GM19328 (cell line): Measurements from ENCODE around the gene ABO.
"Not testable (repeated sequence)": the region's sequence is repeated elsewhere in the genome, so short reads cannot be mapped to it uniquely, and the experiment has no call there.

Experiments
- ATAC-seq: cut with Tn5 transposase; IDR thresholded peaks from one replicate; pipeline ENCODE4 v1.9.1; 2021; ENCODE audit warnings: mild to moderate bottlenecking, moderate library complexity; ENCODE audit not compliant: unreplicated experiment

The ABO gene

DNA sequence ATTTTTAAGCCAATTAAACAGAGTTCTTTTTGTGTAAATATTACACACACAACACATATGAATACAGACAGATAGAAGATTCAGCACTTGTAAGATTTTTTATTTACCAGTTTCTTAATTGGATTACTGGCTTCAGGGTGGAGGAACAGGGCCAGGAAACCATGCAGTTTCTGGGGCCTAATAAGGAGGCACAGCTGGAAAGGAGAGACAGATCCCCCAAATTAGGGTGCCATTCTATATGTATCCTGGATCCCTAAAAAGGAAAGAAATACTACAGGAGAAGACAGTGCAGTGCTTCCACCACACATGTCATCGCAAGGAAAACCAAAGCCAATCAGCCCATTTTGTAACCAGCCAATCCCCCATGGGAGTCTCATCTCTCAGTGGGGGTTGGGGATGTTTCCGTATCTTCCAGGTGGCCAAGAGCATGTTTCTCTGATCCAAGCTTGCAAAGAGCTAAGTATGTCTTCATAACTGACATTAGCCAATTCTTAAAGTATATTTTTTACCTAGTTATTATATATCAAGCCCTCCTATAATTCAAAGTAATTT, 15.8 kb upstream of the ABO start:
- no peak for ATAC-seq

DNA sequence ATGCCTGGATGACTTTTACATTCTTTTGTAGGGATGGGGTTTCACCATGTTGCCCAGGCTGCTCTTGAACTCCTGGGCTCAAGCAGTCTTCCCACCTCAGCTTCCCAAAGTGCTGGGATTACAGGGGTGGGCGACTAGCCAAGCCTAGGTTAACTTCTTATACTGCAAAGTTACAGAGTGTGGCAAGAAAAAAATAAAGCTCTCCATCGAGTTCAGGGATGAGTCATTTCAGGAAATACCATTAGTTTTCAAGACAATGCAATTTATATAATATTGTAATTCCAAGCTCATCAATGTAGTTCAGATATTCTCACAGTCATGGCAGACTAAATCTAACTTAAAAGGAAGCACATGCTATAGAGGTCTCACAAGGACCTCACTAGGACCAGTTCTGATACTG, 11.5 kb upstream of the ABO start:
- ATAC-seq: no peak

- no peak for ATAC-seq
Observed at GRCh38 chr9:133285252-133285775, 10.3 kb upstream of the ABO start.

GRCh38 chr9:133284362-133284761, 9.4 kb upstream of the ABO start:
- ATAC-seq: no peak

DNA sequence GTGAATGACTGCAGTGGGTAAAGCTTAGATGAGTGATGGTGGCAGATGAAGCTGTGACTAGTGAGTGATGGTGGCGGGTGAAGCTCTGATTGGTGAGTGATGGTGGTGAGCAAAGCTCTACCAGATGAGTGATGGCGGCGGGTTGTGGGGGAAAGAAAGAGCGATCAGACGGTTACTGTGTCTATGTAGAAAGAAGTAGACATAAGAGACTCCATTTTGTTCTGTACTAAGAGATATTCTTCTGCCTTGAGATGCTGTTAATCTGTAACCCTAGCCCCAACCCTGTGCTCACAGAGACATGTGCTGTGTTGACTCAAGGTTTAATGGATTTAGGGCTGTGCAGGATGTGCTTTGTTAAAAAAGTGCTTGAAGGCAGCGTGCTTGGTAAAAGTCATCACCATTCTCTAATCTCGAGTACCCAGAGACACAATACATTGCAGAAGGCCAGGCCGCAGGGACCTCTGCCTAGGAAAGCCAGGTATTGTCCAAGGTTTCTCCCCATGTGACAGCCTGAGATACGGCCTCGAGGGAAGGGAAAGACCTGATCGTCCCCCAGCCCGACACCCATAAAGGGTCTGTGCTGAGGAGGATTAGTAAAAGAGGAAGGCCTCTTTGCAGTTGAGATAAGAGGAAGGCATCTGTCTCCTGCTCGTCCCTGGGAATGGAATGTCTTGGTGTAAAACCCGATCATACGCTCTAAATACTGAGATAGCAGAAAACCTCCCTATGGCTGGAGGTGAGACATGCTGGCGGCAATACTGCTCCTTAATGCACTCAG, 8.4 kb upstream of the ABO start:
- ATAC-seq: not testable (repeated sequence)

- no peak for ATAC-seq
Observed at GRCh38 chr9:133282464-133283238, 7.7 kb upstream of the ABO start.

DNA sequence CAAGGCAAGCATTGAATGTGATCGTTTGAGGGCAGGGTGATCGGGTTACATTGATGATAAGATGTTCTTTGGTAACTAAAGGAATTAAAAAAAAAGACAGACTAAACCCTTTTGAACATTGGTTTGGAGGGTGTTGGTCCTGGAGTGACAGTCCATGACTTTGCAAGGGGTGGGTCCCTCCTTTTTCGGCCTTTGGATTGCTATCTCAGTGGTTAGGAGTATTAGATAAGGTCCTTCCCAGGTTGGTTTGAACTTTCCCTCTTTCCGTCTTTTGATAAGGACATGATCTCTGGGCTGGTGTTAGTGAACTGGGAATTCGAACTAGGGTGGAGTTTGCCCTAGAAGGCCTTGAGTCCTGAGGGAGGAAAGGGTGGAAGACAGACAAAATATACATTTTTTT, 5.4 kb upstream of the ABO start:
- no peak for ATAC-seq

GRCh38 chr9:133278161-133279114, 3.4 kb upstream of the ABO start:
- ATAC-seq: no peak

DNA sequence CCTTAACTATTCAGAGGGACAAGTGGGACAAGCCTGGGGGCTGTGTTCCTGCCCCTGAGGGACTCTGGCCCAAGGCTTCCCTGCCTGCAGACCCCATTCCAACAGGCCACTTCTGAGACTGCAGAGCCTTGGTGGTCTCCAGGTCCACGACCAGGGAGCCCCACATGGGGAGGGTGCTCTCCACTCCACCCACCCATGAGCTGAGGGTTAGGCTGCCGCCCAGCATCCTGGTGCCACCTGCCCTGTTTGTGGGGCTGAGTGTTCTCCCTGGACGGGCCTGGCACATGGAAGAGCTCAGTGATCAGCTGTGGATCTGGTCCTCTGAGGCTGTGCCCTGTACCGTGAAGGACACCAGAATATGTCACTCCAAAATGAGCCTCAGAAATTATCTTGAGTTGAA, 2.5 kb upstream of the ABO start:
- no peak for ATAC-seq

- no peak for ATAC-seq
Observed at GRCh38 chr9:133276923-133277322, 1.9 kb upstream of the ABO start.

DNA sequence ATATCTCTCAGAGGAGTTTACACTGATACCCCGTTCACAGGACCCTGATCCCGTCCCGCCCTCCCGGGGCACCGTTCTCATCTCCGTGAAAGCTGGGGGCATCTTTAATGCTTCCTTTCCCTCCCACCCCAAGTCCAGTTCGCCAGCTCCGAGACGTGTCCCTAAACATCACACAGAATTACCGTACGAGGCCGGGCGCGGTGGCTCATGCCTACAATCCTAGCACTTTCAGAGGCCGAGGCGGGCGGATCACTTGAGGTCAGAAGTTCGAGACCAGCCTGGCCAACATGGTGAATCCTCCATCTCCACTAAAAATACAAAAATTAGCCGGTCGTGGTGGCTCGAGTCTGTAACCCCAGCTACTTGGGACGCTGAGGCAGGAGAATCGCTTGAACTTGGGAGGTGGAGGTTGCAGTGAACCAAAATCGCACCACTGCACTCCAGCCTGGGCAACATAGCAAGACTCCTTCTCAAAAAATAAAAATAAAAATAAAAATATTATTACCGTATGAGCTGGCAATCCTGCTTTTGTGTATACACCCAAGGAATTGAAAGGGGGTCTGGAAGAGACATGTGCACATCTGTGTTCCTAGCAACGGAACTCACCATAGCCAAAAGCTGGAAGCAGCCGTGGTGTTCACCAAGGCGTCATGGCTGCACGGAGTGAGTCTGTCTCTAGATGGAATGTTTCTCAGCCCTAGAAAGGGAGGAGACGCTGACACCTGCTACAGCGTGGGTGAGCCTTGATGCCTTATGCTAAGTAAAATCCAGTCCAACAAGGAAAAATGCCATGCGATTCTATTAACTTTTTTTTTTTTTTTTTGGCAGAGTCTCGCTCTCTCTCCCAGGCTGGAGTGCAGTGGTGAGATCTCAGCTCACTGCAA, 1.2 kb upstream of the ABO start:
- ATAC-seq: no peak

- no peak for ATAC-seq
Observed at GRCh38 chr9:133274236-133275104, 531 bp downstream of the ABO start.

- ATAC-seq: no peak
Observed at GRCh38 chr9:133273819-133274218, 1.2 kb downstream of the ABO start.

- no peak for ATAC-seq
Observed at GRCh38 chr9:133273098-133273497, 1.9 kb downstream of the ABO start.

- no peak for ATAC-seq
Observed at GRCh38 chr9:133269537-133270362, 5.3 kb downstream of the ABO start.

GRCh38 chr9:133269136-133269535, 5.9 kb downstream of the ABO start:
- not testable (repeated sequence) for ATAC-seq

DNA sequence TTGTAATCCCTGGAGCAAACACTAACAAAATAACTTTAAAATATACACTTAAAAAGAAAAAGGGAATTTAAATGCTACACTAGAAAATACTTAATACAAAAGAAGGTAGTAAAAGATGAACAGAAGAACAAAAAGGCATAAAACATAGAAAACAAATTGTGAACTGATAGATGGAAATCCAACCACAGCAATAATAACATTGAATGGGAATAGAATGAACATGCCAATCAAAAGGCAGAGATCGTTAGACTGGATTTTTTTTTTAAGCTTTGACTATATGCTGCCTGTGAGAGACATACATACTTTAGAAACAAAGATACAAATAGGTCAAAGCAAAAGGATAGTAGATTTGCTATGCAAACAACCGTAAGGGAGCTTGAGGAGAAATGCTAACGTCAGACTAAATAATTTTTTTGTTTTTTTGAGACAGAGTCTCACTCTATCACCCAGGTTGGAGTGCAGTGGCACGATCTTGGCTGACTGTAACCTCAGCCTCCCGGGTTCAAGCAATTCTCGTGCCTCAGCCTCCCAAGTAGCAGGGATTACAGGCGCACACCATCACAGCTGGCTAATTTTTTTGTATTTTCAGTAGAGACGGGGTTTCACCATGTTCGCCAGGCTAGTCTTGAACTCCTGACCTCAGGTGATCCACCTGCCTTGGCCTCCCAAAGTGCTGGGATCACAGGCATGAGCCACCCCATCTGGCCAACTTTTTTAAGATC, 6.5 kb downstream of the ABO start:
- ATAC-seq: no peak
